CD8-positive, alpha-beta memory T cell (primary cell): ENCODE data around the gene CDH23. TPM values are rescaled to one million over a fixed set of nuclear protein-coding genes. Genes with fewer than 3 reads are reported as not detected.

ENCODE experiments used
- CTCF ChIA-PET: fragments of 350-600 bp; sonication (Branson Sonifier 250); formaldehyde crosslinking; loops from one replicate; lab custom pipeline; 2021; ENCODE audit warnings: antibody characterized with exemption; lab: Charles Lee
- POLR2A ChIA-PET: fragments of 350-600 bp; sonication (Branson Sonifier 250); formaldehyde crosslinking; loops from one replicate; lab custom pipeline; 2021; ENCODE audit warnings: antibody characterized with exemption; lab: Charles Lee
- DNase-seq, 5 donors: peaks; one replicate each; pipeline versions ENCODE4 v3.0.0 to v3.0.0-alpha.2; 2020 to 2022; ENCODE audit warnings: mixed read lengths in 1 of 5
- H3K27ac ChIP-seq: one replicate; pipeline ENCODE4 v1.7.0; 2013; ENCODE audit warnings: low read depth, mild to moderate bottlenecking, low read length, moderate library complexity
- H3K27me3 ChIP-seq: 2 replicates; pipeline ENCODE4 v1.7.0; 2013; ENCODE audit warnings: low read length, mild to moderate bottlenecking; ENCODE audit not compliant: insufficient read depth, poor library complexity, severe bottlenecking
- H3K36me3 ChIP-seq: 2 replicates; pipeline ENCODE4 v1.7.0; 2013; ENCODE audit warnings: mild to moderate bottlenecking, low read length, moderate library complexity; ENCODE audit not compliant: insufficient read depth
- H3K4me1 ChIP-seq: 2 replicates; pipeline ENCODE4 v1.7.0; 2013; ENCODE audit warnings: mild to moderate bottlenecking, low read length, moderate library complexity; ENCODE audit not compliant: insufficient read depth
- H3K4me3 ChIP-seq: 2 replicates; pipeline ENCODE4 v1.7.0; 2013; ENCODE audit warnings: mild to moderate bottlenecking, low read length
- H3K9me3 ChIP-seq: 2 replicates; pipeline ENCODE4 v1.7.0; 2013; ENCODE audit warnings: mild to moderate bottlenecking, low read length
- H3K27ac Mint-ChIP-seq, 8 donors: one replicate each; pipeline ENCODE4 v1.8.0; 2020 to 2021; ENCODE audit warnings: mixed read lengths in 8 of 8, mild to moderate bottlenecking in 6 of 8, inconsistent platforms in 3 of 8, moderate library complexity in 3 of 8
- H3K27me3 Mint-ChIP-seq, 2 donors: one replicate each; pipeline ENCODE4 v1.8.0; 2020 to 2021; ENCODE audit warnings: mixed read lengths in 2 of 2, mild to moderate bottlenecking in 1 of 2, moderate library complexity in 1 of 2
- H3K36me3 Mint-ChIP-seq, 3 donors: one replicate each; pipeline ENCODE4 v1.8.0; 2020 to 2021; ENCODE audit warnings: mixed read lengths in 3 of 3, inconsistent platforms in 1 of 3, mild to moderate bottlenecking in 1 of 3
- H3K4me1 Mint-ChIP-seq, 3 donors: one replicate each; pipeline ENCODE4 v1.8.0; 2020 to 2021; ENCODE audit warnings: mixed read lengths in 3 of 3, inconsistent platforms in 1 of 3, mild to moderate bottlenecking in 1 of 3
- H3K4me3 Mint-ChIP-seq, 7 donors: one replicate each; pipeline ENCODE4 v1.8.0; 2020 to 2021; ENCODE audit warnings: mixed read lengths in 7 of 7, mild to moderate bottlenecking in 6 of 7, moderate library complexity in 4 of 7, inconsistent platforms in 2 of 7
- H3K9me3 Mint-ChIP-seq, 5 donors: one replicate each; pipeline ENCODE4 v1.8.0; 2020 to 2022; ENCODE audit warnings: mixed read lengths in 5 of 5, mild to moderate bottlenecking in 3 of 5, moderate library complexity in 2 of 5, inconsistent platforms in 1 of 5
- polyA plus RNA-seq: library from polyadenylated mRNA; unstranded; fragments of 300-500 nt; fragmentation: Illumina TruSeq; gene quantifications from one replicate; pipeline ENCODE4 v1.2.3, GENCODE V29; 2021
- total RNA-seq, 2 experiments: library from RNA; stranded (reverse); gene quantifications; one replicate each; pipeline ENCODE4 v1.2.3, GENCODE V29; 2021

Gene CDH23
- total and polyA plus RNA-seq, 3 experiments from 2014 or later, result 0.74 to 2.0 (median 0.78) TPM

DNA sequence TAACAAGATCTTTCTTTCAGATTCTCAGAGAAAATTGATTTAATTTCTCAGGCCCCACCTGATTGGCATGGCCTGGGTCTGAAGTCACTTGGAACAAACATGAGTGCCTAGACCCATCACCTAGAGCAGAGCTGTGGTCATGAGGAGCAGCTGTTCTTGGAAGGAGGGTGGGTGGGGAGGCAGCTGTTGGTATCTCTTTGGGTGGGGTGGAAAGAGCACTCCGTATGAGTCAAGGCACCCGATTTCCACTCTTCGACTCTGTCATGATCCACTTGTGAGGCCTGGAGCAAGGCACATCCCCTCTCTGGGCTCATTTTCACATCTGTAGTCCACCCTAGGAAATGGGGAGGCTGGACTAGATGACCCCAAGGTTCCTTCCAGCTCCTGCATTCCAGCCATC lies 166.2 kb downstream of the CDH23 start:
- Histone ChIP-seq H3K27ac (no peak overlapping the region), H3K4me3 (no peak overlapping the region), H3K36me3 (no peaks in the 10 kb centered on the region), H3K4me1 (no peaks in the 10 kb centered on the region), H3K9me3 (no peaks in the 10 kb centered on the region), H3K27me3 (no peaks in the 10 kb centered on the region)
- ChIA-PET POLR2A (no interaction called here), CTCF (interaction anchor here (1.9 kb wide), 1 partner anchor 8 kb away, joined by 5 read pairs; no protein-coding TSS in a partner anchor)
- H3K27me3 Mint-ChIP-seq, result peaks cover 12 to 46% of the 10 kb centered on the region in 2 donors
- peak overlapping the region in 1 of 7 donors; percentile 54 for H3K4me3 Mint-ChIP-seq
- no peak overlapping the region for H3K27ac Mint-ChIP-seq
- DNase-seq, result no peak
- H3K9me3 Mint-ChIP-seq, result peaks cover 0 to 2% (median 0%) of the 10 kb centered on the region in 5 donors
- peaks cover 0 to 2% (median 0%) of the 10 kb centered on the region in 3 donors for H3K36me3 Mint-ChIP-seq
- H3K4me1 Mint-ChIP-seq, result no peaks in the 10 kb centered on the region

DNA sequence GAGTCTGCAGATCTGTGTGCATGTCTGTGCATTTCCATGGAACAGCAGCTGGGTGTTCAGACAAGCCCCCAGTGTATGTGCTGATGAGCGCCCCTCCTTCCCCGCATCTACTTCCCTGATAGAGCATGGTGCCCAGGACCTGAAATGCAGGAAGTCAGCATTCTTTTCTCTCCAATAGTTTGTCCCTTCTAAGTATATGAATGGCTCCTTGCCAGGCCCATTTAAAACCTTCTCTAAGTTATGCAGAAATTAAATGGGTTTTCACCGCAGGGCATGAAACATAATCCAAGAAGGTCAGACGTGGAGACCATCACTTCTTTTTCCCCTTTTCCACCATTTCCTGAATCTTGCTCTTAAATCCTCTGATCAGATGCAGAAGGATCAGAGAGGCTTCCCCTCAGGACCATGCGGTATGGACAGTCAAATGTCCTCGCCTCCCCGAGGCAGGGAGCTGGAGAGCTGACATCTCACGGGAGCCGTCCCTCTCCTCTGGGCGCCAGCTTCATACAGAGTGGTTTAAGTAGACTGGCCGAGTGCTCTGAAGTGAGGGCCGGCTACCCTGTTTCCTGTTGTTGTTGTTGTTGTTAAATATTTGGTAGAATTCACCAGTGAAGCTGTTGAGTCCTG lies 167.6 kb downstream of the CDH23 start:
- Mint-ChIP-seq H3K4me3 (no peak overlapping the region), H3K9me3 (peaks cover 0 to 2% (median 0%) of the 10 kb centered on the region in 5 donors), H3K36me3 (no peaks in the 10 kb centered on the region), H3K27ac (no peak overlapping the region), H3K4me1 (no peaks in the 10 kb centered on the region), H3K27me3 (peaks cover 12 to 38% of the 10 kb centered on the region in 2 donors)
- peak in 1 of 5 donors; percentile 15 for DNase-seq
- ChIA-PET POLR2A (no interaction called here), CTCF (interaction anchor here (1.1 kb wide), 1 partner anchor 251 kb away, joined by 5 read pairs; no protein-coding TSS in a partner anchor)
- no peak overlapping the region for H3K4me3 ChIP-seq
- H3K27me3 ChIP-seq, result no peaks in the 10 kb centered on the region
- H3K36me3 ChIP-seq, result no peaks in the 10 kb centered on the region
- no peaks in the 10 kb centered on the region for H3K9me3 ChIP-seq
- H3K27ac ChIP-seq, result no peak overlapping the region
- H3K4me1 ChIP-seq, result no peaks in the 10 kb centered on the region

DNA sequence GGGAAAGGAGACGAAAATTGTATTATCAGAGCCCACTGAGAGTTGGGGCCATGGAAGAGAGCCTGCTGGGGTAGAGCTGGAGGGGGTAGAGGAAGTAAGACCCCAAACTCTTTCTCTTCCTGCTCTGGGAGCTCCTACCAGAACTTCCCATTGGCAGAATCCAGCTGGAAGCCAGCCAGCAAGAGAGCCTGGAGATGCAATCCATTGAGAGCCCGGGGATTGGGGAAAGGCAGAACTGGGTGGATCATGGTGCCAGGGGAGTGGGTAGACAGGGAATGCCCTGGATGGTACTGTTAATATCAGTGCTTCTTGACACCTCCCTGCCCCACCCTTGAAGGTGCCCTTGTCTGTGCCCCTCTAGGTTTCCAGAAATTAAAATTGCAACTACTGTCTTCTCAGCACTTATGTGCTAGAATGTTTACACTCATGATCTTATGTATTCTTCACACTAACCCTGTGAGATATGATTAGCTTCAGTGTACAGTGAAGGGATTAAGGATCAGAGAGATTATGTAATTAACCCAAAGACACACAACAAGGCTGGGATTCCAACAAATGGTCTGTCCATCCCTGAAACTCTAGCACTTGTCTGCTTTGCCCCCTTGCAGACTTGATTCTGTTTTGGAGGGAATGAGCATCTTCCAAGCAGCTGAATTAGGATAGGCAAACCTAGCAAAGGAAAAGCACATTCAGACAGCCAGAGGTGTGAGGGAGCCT lies 168.7 kb downstream of the CDH23 start:
- Histone ChIP-seq H3K27me3 (no peaks in the 10 kb centered on the region), H3K9me3 (no peaks in the 10 kb centered on the region), H3K4me3 (no peak overlapping the region), H3K27ac (no peak overlapping the region), H3K4me1 (no peaks in the 10 kb centered on the region), H3K36me3 (no peaks in the 10 kb centered on the region)
- POLR2A ChIA-PET, result no interaction called here
- CTCF ChIA-PET, result interaction anchor here (1.1 kb wide), 1 partner anchor 252 kb away, joined by 5 read pairs; no protein-coding TSS in a partner anchor
- Mint-ChIP-seq H3K4me1 (no peaks in the 10 kb centered on the region), H3K27me3 (peaks cover 12 to 30% of the 10 kb centered on the region in 2 donors), H3K36me3 (no peaks in the 10 kb centered on the region), H3K4me3 (no peak overlapping the region), H3K27ac (peak overlapping the region in 1 of 8 donors; percentile 77), H3K9me3 (peaks cover 0 to 2% (median 0%) of the 10 kb centered on the region in 5 donors)
- DNase-seq, result peak in 1 of 5 donors; percentile 3

DNA sequence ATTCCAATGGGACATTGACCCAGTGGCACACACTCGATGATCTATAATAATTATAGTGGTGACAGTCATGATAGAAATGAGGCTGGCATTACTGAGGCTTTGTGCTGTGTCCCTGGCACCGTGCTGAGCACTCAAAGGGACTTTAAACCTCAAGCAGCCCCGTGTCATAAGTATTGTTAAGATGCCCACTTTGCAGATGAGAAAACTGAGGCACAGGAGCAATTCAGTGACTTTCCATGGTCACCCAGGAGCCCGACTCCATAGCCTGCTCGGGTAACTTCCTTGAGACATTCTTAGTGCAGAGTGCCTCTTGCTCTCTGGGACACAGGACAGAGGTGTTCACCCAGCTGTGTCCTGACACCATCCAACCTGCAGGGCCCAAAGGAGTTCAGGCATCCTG lies 170.3 kb downstream of the CDH23 start:
- H3K4me1 Mint-ChIP-seq, result no peaks in the 10 kb centered on the region
- no peaks in the 10 kb centered on the region for H3K36me3 Mint-ChIP-seq
- no peak overlapping the region for H3K27ac ChIP-seq
- DNase-seq, result no peak
- peak overlapping the region in 1 of 8 donors; percentile 68 for H3K27ac Mint-ChIP-seq
- peaks cover 10 to 21% of the 10 kb centered on the region in 2 donors for H3K27me3 Mint-ChIP-seq
- CTCF ChIA-PET, result interaction anchor here (6.8 kb wide), 1 partner anchor 251 kb away, joined by 117 read pairs; the partner anchor contains the start of gene SLC29A3
- no peaks in the 10 kb centered on the region for H3K36me3 ChIP-seq
- no peaks in the 10 kb centered on the region for H3K4me1 ChIP-seq
- no peak overlapping the region for H3K4me3 ChIP-seq
- no peaks in the 10 kb centered on the region for H3K9me3 ChIP-seq
- no peak overlapping the region for H3K4me3 Mint-ChIP-seq
- POLR2A ChIA-PET, result no interaction called here
- peaks cover 0 to 2% (median 0%) of the 10 kb centered on the region in 5 donors for H3K9me3 Mint-ChIP-seq
- H3K27me3 ChIP-seq, result no peaks in the 10 kb centered on the region

DNA sequence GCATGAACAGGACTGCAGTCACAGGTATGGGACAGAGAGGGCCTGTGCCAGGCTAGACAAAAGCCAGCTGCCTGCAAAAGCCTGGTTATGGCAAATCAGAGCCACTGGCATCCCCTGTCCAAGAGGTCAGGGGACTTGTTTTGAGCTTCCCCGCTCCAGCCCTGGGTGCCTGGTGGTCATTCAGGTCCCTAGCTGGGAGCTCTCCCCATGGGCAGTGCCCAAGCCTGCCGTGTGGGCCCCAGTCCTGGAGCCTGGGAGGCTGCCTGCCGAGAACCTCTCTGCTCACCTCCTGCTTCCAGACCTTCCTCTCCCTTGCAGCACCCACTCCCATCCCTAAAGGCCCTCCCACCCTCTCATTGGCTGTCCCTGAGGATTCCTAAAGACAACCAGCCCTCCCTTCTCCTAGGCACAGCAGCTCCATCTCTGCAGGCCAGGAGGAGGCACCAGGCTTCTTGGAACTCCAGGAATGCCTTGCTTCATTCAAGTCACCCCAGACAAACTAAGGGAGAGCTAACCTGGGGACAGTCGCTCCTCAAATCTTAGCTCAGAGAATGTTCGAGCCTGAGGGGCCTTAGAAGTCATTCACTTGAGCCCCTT lies 172.3 kb downstream of the CDH23 start:
- H3K27ac Mint-ChIP-seq, result no peak overlapping the region
- CTCF ChIA-PET, result interaction anchor here (1.1 to 6.8 kb wide), 12 partner anchors 9 to 253 kb away, joined by 3 to 117 read pairs (median 4); partner anchors contain the start of gene SLC29A3
- no peaks in the 10 kb centered on the region for H3K36me3 Mint-ChIP-seq

DNA sequence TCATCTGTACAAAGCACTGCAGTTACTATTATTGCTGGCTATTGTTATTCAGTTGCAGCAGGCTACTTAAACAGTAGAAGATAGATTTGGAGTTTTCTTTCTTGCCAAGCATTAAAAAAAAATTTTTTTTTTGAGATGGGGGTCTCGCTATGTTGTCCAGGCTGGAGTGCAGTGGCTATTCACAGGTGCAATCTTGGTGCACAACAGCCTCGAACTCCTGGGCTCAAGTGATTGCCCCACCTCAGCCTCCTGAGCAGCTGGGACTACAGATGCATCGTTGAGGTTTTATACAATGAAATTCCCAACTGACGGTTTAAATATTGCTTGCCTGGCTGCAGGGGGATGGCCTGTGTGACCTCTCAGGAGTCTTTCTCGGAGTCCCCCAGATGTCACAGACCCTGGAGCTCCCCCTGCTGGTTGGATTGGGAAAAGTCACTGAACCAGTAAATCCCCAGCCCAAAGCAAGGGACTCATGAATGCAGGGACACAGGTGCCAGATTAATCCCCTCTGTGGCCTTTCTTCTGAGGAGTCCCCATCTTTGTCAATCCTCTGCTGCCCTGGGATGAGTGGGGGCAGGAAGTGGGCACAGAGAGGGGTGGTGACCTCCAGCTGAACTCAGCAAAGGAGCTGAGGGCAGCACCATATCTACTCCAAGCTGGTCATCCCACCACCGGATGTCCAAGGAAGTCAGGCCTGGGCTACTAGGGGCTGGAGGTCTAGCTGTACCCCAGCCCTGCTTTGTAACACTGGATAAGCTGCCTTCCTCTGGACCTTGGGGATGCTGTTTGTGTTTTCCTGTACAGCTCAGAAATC lies 173.3 kb downstream of the CDH23 start:
- H3K4me1 Mint-ChIP-seq, result no peaks in the 10 kb centered on the region
- CTCF ChIA-PET, result interaction anchor here (0.8 to 6.8 kb wide), 27 partner anchors 8 to 643 kb away, joined by 3 to 117 read pairs (median 3); partner anchors contain the start of gene SLC29A3
- Histone ChIP-seq H3K4me3 (no peak overlapping the region), H3K27me3 (no peaks in the 10 kb centered on the region), H3K9me3 (no peaks in the 10 kb centered on the region), H3K27ac (no peak overlapping the region), H3K4me1 (no peaks in the 10 kb centered on the region), H3K36me3 (no peaks in the 10 kb centered on the region)
- POLR2A ChIA-PET, result no interaction called here
- no peak overlapping the region for H3K4me3 Mint-ChIP-seq
- H3K9me3 Mint-ChIP-seq, result no peaks in the 10 kb centered on the region
- H3K27ac Mint-ChIP-seq, result no peak overlapping the region
- H3K27me3 Mint-ChIP-seq, result peaks cover 1 to 3% of the 10 kb centered on the region in 2 donors
- peak; percentile 51 to 85 (median 71) for DNase-seq
- H3K36me3 Mint-ChIP-seq, result no peaks in the 10 kb centered on the region

More for the DNA sequence above, 172.3 kb downstream of the CDH23 start:
- peaks cover 3 to 11% of the 10 kb centered on the region in 2 donors for H3K27me3 Mint-ChIP-seq
- no peaks in the 10 kb centered on the region for H3K9me3 Mint-ChIP-seq
- POLR2A ChIA-PET, result no interaction called here
- no peaks in the 10 kb centered on the region for H3K4me1 ChIP-seq
- no peaks in the 10 kb centered on the region for H3K9me3 ChIP-seq
- no peaks in the 10 kb centered on the region for H3K36me3 ChIP-seq
- no peak overlapping the region for H3K27ac ChIP-seq
- no peak overlapping the region for H3K4me3 Mint-ChIP-seq
- no peaks in the 10 kb centered on the region for H3K27me3 ChIP-seq
- no peaks in the 10 kb centered on the region for H3K4me1 Mint-ChIP-seq
- H3K4me3 ChIP-seq, result no peak overlapping the region
- no peak for DNase-seq

DNA sequence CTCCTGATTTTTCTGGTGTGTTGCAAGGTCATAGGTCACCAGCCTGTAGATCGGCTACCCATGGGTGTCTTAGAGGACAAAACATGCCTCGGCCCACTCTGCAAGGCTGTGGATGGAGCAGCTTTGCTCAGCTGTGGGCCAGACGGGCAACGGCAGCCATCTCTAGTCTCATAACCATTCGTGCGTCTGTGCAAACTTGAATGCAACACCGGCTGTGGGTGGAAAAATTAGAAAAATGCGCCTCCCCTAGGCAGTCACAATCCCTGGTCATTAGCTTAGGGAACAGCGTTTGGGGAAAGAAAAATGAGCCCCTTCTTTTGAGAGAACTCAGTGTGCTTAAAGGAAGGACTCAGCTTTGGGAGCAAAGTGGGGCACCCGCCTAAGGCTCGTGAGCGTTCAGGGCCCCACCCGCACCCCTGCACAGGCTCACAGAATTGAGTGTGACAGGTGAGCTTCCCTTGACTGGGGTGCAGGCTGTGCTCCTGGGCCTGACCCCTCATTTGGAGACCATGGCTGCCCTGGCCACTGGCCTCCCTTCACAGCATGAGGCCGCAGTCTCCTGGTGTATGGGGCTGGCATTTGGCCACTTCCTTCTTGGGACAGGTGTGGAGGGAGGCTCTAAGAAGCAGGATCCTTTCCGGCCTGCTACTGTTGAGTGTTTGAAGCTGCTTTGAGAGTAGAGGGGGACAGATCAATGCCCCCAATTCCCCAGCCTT lies 174.9 kb downstream of the CDH23 start:
- no peaks in the 10 kb centered on the region for H3K36me3 Mint-ChIP-seq
- POLR2A ChIA-PET, result no interaction called here

More for the DNA sequence above, 174.9 kb downstream of the CDH23 start:
- Histone ChIP-seq H3K27me3 (no peaks in the 10 kb centered on the region), H3K27ac (no peak overlapping the region), H3K36me3 (no peaks in the 10 kb centered on the region), H3K9me3 (no peaks in the 10 kb centered on the region), H3K4me3 (no peak overlapping the region), H3K4me1 (no peaks in the 10 kb centered on the region)
- Mint-ChIP-seq H3K4me1 (no peaks in the 10 kb centered on the region), H3K4me3 (no peak overlapping the region), H3K9me3 (no peaks in the 10 kb centered on the region), H3K27me3 (no peaks in the 10 kb centered on the region), H3K27ac (no peak overlapping the region)
- DNase-seq, result no peak
- CTCF ChIA-PET, result interaction anchor here (1.0 to 6.8 kb wide), 4 partner anchors 9 to 256 kb away, joined by 3 to 117 read pairs (median 6); partner anchors contain the start of gene SLC29A3
